ENCODE data around the gene ROMO1. TPM values are rescaled to one million over a fixed set of nuclear protein-coding genes. Genes with fewer than 3 reads are reported as not detected.

ROMO1 gene
- total RNA-seq, 1 donor from 2014 or later, result 110 TPM

DNA sequence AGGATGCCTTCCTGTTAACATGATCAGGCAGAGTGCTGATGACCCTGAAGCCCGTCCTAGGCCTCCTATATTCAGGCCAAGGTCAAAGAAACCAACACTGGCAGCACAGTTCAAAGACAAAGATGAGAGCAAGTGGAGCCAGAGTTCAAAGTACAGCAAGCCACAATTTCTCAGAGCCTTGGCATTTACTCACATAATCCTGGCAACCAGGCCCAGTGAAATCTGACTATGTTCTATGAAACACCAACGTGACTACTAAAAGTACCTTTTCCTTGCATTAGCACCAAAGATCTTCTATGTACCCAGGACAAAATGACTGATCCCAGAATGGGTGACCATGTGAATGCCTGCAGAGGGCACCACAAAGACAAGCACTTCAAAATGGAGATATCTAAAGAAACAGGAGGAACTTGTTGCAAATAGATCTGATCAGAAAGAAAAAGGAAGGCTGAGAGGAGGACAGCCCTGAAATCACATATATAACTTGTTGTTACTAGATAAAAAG lies 3.9 kb upstream of the ROMO1 start:
- no peaks in the 10 kb centered on the region for H3K9me3 Mint-ChIP-seq (ENCODE audit: unreplicated experiment)
- H3K4me1 Mint-ChIP-seq (ENCODE audit: unreplicated experiment), result peaks cover 21% of the 10 kb centered on the region
- DNase-seq (ENCODE audit: extremely low spot score, unreplicated experiment), result peak; percentile 17
- peaks cover 11% of the 10 kb centered on the region for H3K36me3 Mint-ChIP-seq (ENCODE audit: unreplicated experiment)
- no peaks in the 10 kb centered on the region for H3K27me3 Mint-ChIP-seq (ENCODE audit: unreplicated experiment)
- no peak overlapping the region for H3K27ac Mint-ChIP-seq (ENCODE audit: unreplicated experiment)
- H3K4me3 Mint-ChIP-seq (ENCODE audit: unreplicated experiment), result no peak overlapping the region
- TF ChIP-seq, protein P1, sequence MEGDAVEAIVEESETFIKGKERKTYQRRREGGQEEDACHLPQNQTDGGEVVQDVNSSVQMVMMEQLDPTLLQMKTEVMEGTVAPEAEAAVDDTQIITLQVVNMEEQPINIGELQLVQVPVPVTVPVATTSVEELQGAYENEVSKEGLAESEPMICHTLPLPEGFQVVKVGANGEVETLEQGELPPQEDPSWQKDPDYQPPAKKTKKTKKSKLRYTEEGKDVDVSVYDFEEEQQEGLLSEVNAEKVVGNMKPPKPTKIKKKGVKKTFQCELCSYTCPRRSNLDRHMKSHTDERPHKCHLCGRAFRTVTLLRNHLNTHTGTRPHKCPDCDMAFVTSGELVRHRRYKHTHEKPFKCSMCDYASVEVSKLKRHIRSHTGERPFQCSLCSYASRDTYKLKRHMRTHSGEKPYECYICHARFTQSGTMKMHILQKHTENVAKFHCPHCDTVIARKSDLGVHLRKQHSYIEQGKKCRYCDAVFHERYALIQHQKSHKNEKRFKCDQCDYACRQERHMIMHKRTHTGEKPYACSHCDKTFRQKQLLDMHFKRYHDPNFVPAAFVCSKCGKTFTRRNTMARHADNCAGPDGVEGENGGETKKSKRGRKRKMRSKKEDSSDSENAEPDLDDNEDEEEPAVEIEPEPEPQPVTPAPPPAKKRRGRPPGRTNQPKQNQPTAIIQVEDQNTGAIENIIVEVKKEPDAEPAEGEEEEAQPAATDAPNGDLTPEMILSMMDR (IDR thresholded peaks at IDR 0.05), result no peak

DNA sequence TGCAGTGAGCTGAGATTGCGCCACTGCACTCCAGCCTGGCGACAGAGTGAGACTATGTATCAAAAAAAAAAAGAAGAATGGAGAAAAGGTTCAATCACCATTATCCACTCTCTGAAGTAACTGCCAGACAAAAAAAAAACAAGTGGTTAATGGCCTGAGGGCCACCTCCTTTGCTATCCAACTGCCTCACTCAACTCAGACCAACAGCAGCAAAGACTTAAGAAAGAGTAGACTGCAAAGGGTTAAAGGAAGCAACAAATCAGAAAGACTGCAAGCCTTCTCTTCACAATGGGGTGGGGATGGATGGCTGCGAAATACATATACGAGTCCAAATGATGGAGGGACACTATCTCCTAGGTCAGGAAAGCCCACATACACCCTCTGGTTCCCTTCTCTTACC lies 3.2 kb upstream of the ROMO1 start:
- TF ChIP-seq, protein P1 (IDR thresholded peaks at IDR 0.05), result no peak
- DNase-seq (ENCODE audit: extremely low spot score, unreplicated experiment), result peak; percentile 11
- Mint-ChIP-seq H3K4me1 (ENCODE audit: unreplicated experiment) (peaks cover 28% of the 10 kb centered on the region), H3K27me3 (ENCODE audit: unreplicated experiment) (no peaks in the 10 kb centered on the region), H3K27ac (ENCODE audit: unreplicated experiment) (no peak overlapping the region), H3K4me3 (ENCODE audit: unreplicated experiment) (no peak overlapping the region), H3K36me3 (ENCODE audit: unreplicated experiment) (peaks cover 9% of the 10 kb centered on the region), H3K9me3 (ENCODE audit: unreplicated experiment) (no peaks in the 10 kb centered on the region)

DNA sequence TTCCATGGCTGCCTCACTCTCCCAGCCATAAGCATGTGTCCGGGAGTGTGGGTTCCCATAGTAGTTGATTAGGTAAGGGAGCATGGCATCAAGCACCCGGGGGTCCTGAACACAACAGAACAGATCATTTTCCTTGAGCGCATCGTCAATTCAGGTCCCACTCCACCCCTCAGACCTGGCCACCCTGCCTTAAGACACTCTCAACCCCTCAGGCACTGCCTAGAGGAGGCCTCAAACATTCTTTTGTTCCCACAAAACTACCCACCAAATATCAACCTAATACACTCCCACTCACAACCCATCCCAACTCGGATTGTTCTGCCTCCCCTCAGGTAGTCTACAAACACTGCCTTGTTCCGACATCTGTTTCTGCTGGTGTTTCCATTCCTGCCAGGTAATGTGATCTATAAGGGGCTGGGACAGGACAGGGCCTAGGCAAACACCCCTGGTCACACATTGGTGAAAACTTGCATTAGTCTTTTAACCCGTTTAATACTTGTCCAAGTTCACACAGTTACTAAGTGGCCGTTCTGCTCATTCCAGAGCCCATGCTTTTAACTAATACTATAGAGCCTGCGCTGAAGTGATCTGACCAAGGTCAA lies 1.4 kb upstream of the ROMO1 start:
- peaks cover 32% of the 10 kb centered on the region for H3K4me1 Mint-ChIP-seq (ENCODE audit: unreplicated experiment)
- DNase-seq (ENCODE audit: extremely low spot score, unreplicated experiment), result peak; percentile 38
- H3K9me3 Mint-ChIP-seq (ENCODE audit: unreplicated experiment), result no peaks in the 10 kb centered on the region
- peak overlapping the region; percentile 90 for H3K4me3 Mint-ChIP-seq (ENCODE audit: unreplicated experiment)
- TF ChIP-seq, protein P1 (IDR thresholded peaks at IDR 0.05), result no peak
- peaks cover 18% of the 10 kb centered on the region for H3K36me3 Mint-ChIP-seq (ENCODE audit: unreplicated experiment)
- H3K27ac Mint-ChIP-seq (ENCODE audit: unreplicated experiment), result peak overlapping the region; percentile 82
- no peaks in the 10 kb centered on the region for H3K27me3 Mint-ChIP-seq (ENCODE audit: unreplicated experiment)

DNA sequence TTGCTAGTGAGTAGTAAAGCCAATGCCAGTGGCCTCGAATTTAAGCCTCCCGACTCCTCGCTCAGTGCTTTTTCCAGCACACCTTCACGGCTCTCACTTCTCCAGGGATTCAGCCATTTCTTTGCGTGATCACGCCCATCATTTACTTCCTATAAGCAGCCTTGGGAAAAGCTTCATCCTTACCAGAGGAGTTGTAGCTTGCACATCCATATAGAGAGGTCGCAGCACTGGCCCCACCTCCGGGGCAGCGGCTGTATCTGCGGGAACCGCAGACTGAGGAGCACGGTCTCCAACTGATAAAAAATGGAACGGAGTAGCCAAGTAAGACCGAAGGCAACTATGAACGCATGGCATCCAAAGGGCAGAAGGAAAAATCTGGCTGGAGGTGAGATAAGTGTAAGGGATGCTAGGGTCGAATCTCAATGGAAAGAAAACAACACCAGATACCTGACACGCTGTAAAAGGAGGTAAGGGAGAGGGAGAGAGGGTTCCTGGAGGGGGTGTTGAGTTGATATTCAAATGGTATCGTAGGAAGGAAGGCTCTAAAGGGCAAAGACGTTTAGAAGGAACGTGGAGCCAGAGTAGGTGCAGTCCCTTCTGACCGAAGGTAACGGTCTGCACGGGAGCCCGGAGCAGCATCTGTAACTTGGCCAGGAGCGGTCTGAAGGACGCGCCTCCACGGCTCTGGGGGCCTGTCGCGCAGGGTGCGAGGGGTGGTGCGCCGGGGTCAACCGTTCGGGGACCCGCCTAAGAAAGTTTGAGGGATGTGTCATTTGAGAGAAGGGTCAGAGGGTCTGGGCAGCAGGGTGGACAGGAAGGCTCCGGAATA lies 693 bp upstream of the ROMO1 start:
- DNase-seq (ENCODE audit: extremely low spot score, unreplicated experiment), result peak; percentile 70
- H3K36me3 Mint-ChIP-seq (ENCODE audit: unreplicated experiment), result peaks cover 20% of the 10 kb centered on the region
- H3K9me3 Mint-ChIP-seq (ENCODE audit: unreplicated experiment), result no peaks in the 10 kb centered on the region
- H3K27me3 Mint-ChIP-seq (ENCODE audit: unreplicated experiment), result no peaks in the 10 kb centered on the region
- H3K27ac Mint-ChIP-seq (ENCODE audit: unreplicated experiment), result peak overlapping the region; percentile 82
- peaks cover 32% of the 10 kb centered on the region for H3K4me1 Mint-ChIP-seq (ENCODE audit: unreplicated experiment)
- peak overlapping the region; percentile 90 for H3K4me3 Mint-ChIP-seq (ENCODE audit: unreplicated experiment)
- TF ChIP-seq, protein P1 (IDR thresholded peaks at IDR 0.05), result no peak

Data from osteocyte (in vitro differentiated cells).